Measurements from ENCODE around the gene INPPL1. TPM values are rescaled to one million over a fixed set of nuclear protein-coding genes. Genes with fewer than 3 reads are reported as not detected.

The INPPL1 gene
- total RNA-seq, 2 experiments from 2014 or later, result 103 to 195 TPM

GRCh38 chr11:72230764-72231365 is 6.3 kb downstream of the INPPL1 start:
- intact Hi-C loops (cut with micrococcal nuclease; ENCODE audit: unreplicated experiment), result no loop called here
- Histone ChIP-seq H4K20me1 (ENCODE audit: insufficient read depth, low read length) (no peaks in the 10 kb centered on the region), H3K27ac (ENCODE audit: low read depth, low read length, poor library complexity, severe bottlenecking) (no peak overlapping the region), H3K9me3 (ENCODE audit: low read length) (no peaks in the 10 kb centered on the region), H3K9me2 (ENCODE audit: insufficient read depth, low read length) (no peaks in the 10 kb centered on the region), H3K36me3 (ENCODE audit: insufficient read depth, low read length) (peaks cover 92% of the 10 kb centered on the region), H3K4me3 (ENCODE audit: low read depth, low read length, poor library complexity, severe bottlenecking) (no peak overlapping the region), H3K79me2 (ENCODE audit: insufficient read depth, low read depth, low read length) (0 out of 2 replicates have a peak, but pooled peaks cover 1% of the 10 kb centered on the region), H3K4me2 (ENCODE audit: low read length) (no peak overlapping the region), H3K4me1 (ENCODE audit: insufficient read depth, low read length, poor library complexity, severe bottlenecking) (peaks cover 18% of the 10 kb centered on the region), H2AFZ (ENCODE audit: low read length) (no peak overlapping the region)
- no TSS peak for BruUV-seq (replicated peaks)
- POLR2A ChIA-PET, result no interaction called here
- CTCF ChIA-PET (ENCODE audit: unreplicated experiment), result no interaction called here
- TF ChIP-seq EZH2phosphoT487 (IDR thresholded peaks at IDR 0.05; ENCODE audit: borderline replicate concordance, low read depth, low read length) (no peak), CTCF (conservative IDR thresholded peaks at IDR 0.05; ENCODE audit: low read length) (no peak)
- no peak for DNase-seq (ENCODE audit: low spot score)

- Histone ChIP-seq H3K4me2 (ENCODE audit: low read length) (no peak overlapping the region), H3K79me2 (ENCODE audit: insufficient read depth, low read depth, low read length) (no peaks in the 10 kb centered on the region), H3K9me2 (ENCODE audit: insufficient read depth, low read length) (no peaks in the 10 kb centered on the region), H3K4me1 (ENCODE audit: insufficient read depth, low read length, poor library complexity, severe bottlenecking) (peaks cover 10% of the 10 kb centered on the region), H4K20me1 (ENCODE audit: insufficient read depth, low read length) (no peaks in the 10 kb centered on the region), H2AFZ (ENCODE audit: low read length) (no peak overlapping the region), H3K4me3 (ENCODE audit: low read depth, low read length, poor library complexity, severe bottlenecking) (no peak overlapping the region), H3K27ac (ENCODE audit: low read depth, low read length, poor library complexity, severe bottlenecking) (no peak overlapping the region), H3K36me3 (ENCODE audit: insufficient read depth, low read length) (peaks cover 96% of the 10 kb centered on the region), H3K9me3 (ENCODE audit: low read length) (no peaks in the 10 kb centered on the region)
- DNase-seq (ENCODE audit: low spot score), result no peak
- POLR2A ChIA-PET, result interaction anchor here (0.6 kb wide), 1 partner anchor 193 kb away, joined by 3 read pairs; no protein-coding TSS in a partner anchor
- intact Hi-C loops (cut with micrococcal nuclease; ENCODE audit: unreplicated experiment), result no loop called here
- TF ChIP-seq EZH2phosphoT487 (IDR thresholded peaks at IDR 0.05; ENCODE audit: borderline replicate concordance, low read depth, low read length) (no peak), CTCF (conservative IDR thresholded peaks at IDR 0.05; ENCODE audit: low read length) (no peak)
- no TSS peak for BruUV-seq (replicated peaks)
- CTCF ChIA-PET (ENCODE audit: unreplicated experiment), result no interaction called here
Measured at GRCh38 chr11:72231396-72232259, 7.1 kb downstream of the INPPL1 start.
